Mucosa of descending colon (tissue), 3 donors: ENCODE results near the gene SLC10A7. TPM values are rescaled to one million over a fixed set of nuclear protein-coding genes. Genes with fewer than 3 reads are reported as not detected.

Experiments used
- ATAC-seq: fragments of 200-7000 bp; cut with Tn5 transposase; one replicate; pipeline ENCODE4 v1.9.1; 2020; ENCODE audit warnings: mild to moderate bottlenecking, moderate library complexity
- DNase-seq, 3 donors: peaks; one replicate each; pipeline ENCODE4 v3.0.0-alpha.2; 2020
- H3K36me3 ChIP-seq: fragments of 200-600 bp; one replicate; pipeline ENCODE4 v1.8.0; 2021; ENCODE audit warnings: low read depth, mild to moderate bottlenecking
- H3K4me1 ChIP-seq: fragments of 200-600 bp; one replicate; pipeline ENCODE4 v1.8.0; 2021; ENCODE audit warnings: low read depth, mild to moderate bottlenecking
- H3K4me3 ChIP-seq: fragments of 200-600 bp; one replicate; pipeline ENCODE4 v1.8.0; 2021; ENCODE audit warnings: mild to moderate bottlenecking
- H3K9me3 ChIP-seq: fragments of 200-600 bp; one replicate; pipeline ENCODE4 v1.8.0; 2021; ENCODE audit warnings: mild to moderate bottlenecking
- intact Hi-C, 2 donors: fragments of 100-400 bp; cut with DNase I in 1 of 2; cut with micrococcal nuclease in 1 of 2; formaldehyde crosslinking; loops; one replicate each; pipeline versions ENCODE4 v1.11.0 to v1.11.1; 2022; cut with DNase I, micrococcal nuclease
- total RNA-seq, 3 donors: library from RNA; stranded (reverse); fragmentation: NEBNext Ultra II Directional in 2 of 3; extraction: Animal tissue kit (Norgen Biotek cat#: 25700) in 2 of 3; gene quantifications; one replicate each; pipeline versions ENCODE4 v1.2.1 to v1.2.4, GENCODE V29; 2021 to 2023
- TF ChIP-seq, protein P1 (sequence below): fragments of 200-600 bp; IDR thresholded peaks from one replicate; pipeline ENCODE4 v1.8.0; 2022; ENCODE audit warnings: antibody characterized with exemption, mild to moderate bottlenecking
- donor health status: DM: no; HTN: no; CAD: no; lungs with moderate emphysema.
- donor health status: DM: no; HTN: no; CAD: no.
- donor health status: DM: no; HTN: yes; CAD: no.

SLC10A7 gene
- total RNA-seq, 3 donors from 2014 or later: 10.8 to 18.4 (median 18.1) TPM

DNA sequence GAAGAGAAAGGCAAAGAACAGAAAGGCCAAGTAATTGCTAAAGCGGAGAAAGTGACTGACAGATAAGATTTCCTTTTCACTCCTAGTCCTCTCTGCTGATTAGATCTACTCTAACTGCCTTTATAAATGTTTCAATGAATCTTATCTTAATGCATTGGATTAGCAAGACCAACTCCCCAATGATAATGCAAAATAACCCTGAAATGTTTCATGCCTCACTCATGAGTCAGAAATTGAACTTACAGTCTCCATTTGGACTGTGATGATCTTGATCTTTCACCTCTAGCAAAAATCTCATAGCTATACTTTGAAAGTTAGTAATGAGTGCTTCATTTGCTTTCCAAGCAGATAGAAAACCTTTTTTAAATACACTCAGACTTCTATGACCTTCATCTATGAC, 26.5 kb downstream of the SLC10A7 start:
- intact Hi-C loops: no loop called here
- Histone ChIP-seq H3K36me3 (no peaks in the 10 kb centered on the region), H3K4me3 (no peak overlapping the region), H3K9me3 (no peaks in the 10 kb centered on the region), H3K4me1 (no peaks in the 10 kb centered on the region)
- no peak for DNase-seq
- TF ChIP-seq, protein P1, sequence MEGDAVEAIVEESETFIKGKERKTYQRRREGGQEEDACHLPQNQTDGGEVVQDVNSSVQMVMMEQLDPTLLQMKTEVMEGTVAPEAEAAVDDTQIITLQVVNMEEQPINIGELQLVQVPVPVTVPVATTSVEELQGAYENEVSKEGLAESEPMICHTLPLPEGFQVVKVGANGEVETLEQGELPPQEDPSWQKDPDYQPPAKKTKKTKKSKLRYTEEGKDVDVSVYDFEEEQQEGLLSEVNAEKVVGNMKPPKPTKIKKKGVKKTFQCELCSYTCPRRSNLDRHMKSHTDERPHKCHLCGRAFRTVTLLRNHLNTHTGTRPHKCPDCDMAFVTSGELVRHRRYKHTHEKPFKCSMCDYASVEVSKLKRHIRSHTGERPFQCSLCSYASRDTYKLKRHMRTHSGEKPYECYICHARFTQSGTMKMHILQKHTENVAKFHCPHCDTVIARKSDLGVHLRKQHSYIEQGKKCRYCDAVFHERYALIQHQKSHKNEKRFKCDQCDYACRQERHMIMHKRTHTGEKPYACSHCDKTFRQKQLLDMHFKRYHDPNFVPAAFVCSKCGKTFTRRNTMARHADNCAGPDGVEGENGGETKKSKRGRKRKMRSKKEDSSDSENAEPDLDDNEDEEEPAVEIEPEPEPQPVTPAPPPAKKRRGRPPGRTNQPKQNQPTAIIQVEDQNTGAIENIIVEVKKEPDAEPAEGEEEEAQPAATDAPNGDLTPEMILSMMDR: no peak
- ATAC-seq: no peak

DNA sequence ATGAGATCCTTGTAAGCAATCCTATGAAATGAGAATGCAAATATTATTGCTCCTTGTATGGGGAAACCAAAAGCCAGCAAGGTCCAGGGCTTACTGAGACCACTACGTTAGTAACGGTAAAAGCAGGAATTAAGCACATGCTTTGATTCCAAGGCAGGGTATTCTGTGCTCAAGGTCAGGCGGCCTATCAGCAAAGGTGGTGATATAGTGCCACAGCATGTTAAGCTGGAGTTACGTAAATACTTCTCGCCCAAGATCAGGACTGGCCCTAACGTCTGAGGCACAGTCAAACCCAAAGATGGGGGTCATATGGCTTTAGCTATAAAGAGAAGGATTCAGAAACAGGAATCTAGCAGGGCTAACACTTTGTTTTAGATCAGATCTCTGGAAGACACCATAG, 27.6 kb downstream of the SLC10A7 start:
- TF ChIP-seq, protein P1: no peak
- Histone ChIP-seq H3K36me3 (no peaks in the 10 kb centered on the region), H3K9me3 (no peaks in the 10 kb centered on the region), H3K4me1 (no peaks in the 10 kb centered on the region), H3K4me3 (no peak overlapping the region)
- no peak for ATAC-seq
- intact Hi-C loops: no loop called here
- DNase-seq: no peak

DNA sequence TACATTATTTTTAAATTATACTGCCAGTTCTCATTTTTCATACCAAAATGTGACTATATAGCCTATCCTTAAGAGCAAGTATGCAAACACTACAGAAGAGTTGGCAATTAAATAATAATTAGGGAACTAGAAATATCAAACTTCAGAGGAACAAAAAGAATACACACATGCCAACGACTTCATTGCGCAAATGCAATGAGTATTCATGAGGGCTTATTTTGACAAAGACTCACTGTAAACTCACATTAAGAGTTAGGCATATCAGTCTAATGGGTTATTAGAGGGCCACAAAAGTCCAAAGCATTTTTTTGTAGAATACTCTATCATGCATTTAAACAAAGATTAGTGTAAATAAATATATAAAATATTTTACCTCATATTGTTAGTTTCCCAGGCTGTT, 31.6 kb downstream of the SLC10A7 start:
- H3K4me1 ChIP-seq: no peaks in the 10 kb centered on the region
- no peaks in the 10 kb centered on the region for H3K9me3 ChIP-seq
- H3K4me3 ChIP-seq: no peak overlapping the region
- no peaks in the 10 kb centered on the region for H3K36me3 ChIP-seq
- intact Hi-C loops: no loop called here
- TF ChIP-seq, protein P1: no peak
- no peak for DNase-seq
- no peak for ATAC-seq

DNA sequence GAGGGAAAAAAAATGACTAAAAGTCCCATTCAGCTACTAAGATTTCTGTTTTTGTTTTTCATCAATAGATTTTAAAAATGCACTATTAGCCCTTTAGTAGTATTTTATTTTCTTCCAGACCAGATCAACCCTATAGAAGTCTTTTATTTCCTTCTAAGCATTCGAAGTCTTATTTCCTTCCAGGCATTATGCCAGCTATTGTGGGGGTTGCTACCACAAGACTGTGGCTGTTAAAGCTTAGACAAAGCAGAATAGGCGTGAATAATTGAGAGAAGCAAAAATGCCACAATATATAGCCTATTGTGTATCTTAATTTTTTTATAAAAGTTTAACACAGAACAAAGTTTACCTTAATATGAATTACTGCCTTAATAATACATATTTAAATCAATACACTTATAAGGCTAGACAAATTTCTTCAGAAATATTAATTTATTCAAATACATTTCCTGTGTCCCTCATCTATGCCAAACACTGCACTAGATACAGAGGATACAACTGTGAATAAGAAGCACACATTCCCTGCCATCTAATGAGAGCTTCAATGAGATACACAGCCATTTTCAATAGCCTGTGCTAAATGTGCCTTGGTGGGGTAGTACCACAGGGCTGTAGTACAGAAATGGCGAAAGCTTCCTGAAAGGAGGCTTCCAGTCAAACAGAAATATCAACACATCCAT, 33.1 kb downstream of the SLC10A7 start:
- Histone ChIP-seq H3K4me3 (no peak overlapping the region), H3K36me3 (no peaks in the 10 kb centered on the region), H3K9me3 (no peaks in the 10 kb centered on the region), H3K4me1 (no peaks in the 10 kb centered on the region)
- intact Hi-C loops: no loop called here
- DNase-seq: peak in 1 of 3 donors; percentile 8
- TF ChIP-seq, protein P1: no peak
- ATAC-seq: no peak

DNA sequence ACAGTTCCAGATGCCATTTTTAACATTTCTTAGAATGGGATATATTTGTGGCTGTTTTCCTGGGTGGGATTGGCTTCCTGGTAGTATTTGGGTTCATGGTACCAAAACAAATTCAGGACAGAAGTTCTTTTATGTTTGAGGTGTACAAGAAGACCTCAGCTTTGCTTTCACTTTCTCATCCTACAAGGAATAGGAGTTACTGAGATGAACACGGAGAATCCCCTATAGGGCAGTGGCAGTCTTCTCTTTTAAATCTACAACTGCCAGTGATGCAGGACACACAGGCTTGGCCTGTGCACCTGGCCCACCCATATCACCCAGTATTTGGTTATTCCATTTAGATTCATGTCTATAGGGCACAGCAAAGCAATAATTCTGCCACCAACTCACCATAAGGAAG, 35.2 kb downstream of the SLC10A7 start:
- H3K4me1 ChIP-seq: no peaks in the 10 kb centered on the region
- no peak overlapping the region for H3K4me3 ChIP-seq
- ATAC-seq (peak; percentile 43), DNase-seq (no peak)
- intact Hi-C loops: no loop called here
- H3K36me3 ChIP-seq: no peaks in the 10 kb centered on the region
- TF ChIP-seq, protein P1: no peak
- peaks cover 11% of the 10 kb centered on the region for H3K9me3 ChIP-seq

DNA sequence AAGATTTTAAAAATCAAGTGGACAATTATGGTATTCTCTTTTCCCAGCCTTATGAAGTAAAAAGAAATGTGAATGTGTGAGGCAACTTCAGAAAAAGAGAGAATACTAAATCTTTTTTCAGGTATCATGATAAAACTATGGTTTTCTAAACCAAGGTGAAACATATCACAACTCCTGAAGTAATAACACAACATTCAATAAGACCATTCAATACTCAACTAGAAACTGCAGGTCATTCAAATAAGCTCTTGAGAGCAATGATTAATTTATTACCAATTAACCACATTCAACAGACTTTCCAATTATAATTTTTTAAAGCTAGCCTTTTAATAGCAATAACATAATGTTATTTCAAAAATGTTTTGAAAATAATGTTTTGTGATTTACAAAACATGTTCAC, 35.8 kb downstream of the SLC10A7 start:
- no peak for ATAC-seq
- intact Hi-C loops: no loop called here
- peaks cover 11% of the 10 kb centered on the region for H3K9me3 ChIP-seq
- H3K36me3 ChIP-seq: no peaks in the 10 kb centered on the region
- no peak for DNase-seq
- TF ChIP-seq, protein P1: no peak
- H3K4me1 ChIP-seq: no peaks in the 10 kb centered on the region
- no peak overlapping the region for H3K4me3 ChIP-seq
